Brain microvascular endothelial cell (primary cell): ENCODE results near the gene ITGB2.

Source experiments
- DNase-seq: peaks from one replicate; pipeline ENCODE4 v3.0.0-alpha.2; 2020
- H3K27ac ChIP-seq: fragments of 250-450 bp; sonication (Bioruptor Pico); 2 replicates; pipeline ENCODE4 v1.5.1; 2020; ENCODE audit warnings: mild to moderate bottlenecking, moderate library complexity
- H3K27me3 ChIP-seq: fragments of 250-450 bp; sonication (Bioruptor Pico); replicated peaks from 2 replicates; pipeline ENCODE4 v1.5.1; 2020; ENCODE audit warnings: mild to moderate bottlenecking
- H3K36me3 ChIP-seq: fragments of 250-450 bp; sonication (Bioruptor Pico); replicated peaks from 2 replicates; pipeline ENCODE4 v1.5.1; 2020; ENCODE audit warnings: mild to moderate bottlenecking
- H3K4me3 ChIP-seq: 2 replicates; pipeline ENCODE4 v1.5.1; 2011; ENCODE audit warnings: low read depth, mild to moderate bottlenecking, control low read depth, low read length, moderate library complexity
- in situ Hi-C: cut with HindIII; loops from 2 replicates; pipeline ENCODE4 v1.10.0; 2017; ENCODE audit warnings: low sequenced_read_pairs, low pct_ligation_motif_present
- TF ChIP-seq, protein P1 (sequence below): IDR thresholded peaks from 2 replicates; pipeline ENCODE4 v1.5.1; 2011; ENCODE audit warnings: low read depth, mild to moderate bottlenecking, moderate library complexity, low read length, control low read depth, inconsistent platforms; ENCODE audit errors: missing control alignments

ITGB2 gene

DNA sequence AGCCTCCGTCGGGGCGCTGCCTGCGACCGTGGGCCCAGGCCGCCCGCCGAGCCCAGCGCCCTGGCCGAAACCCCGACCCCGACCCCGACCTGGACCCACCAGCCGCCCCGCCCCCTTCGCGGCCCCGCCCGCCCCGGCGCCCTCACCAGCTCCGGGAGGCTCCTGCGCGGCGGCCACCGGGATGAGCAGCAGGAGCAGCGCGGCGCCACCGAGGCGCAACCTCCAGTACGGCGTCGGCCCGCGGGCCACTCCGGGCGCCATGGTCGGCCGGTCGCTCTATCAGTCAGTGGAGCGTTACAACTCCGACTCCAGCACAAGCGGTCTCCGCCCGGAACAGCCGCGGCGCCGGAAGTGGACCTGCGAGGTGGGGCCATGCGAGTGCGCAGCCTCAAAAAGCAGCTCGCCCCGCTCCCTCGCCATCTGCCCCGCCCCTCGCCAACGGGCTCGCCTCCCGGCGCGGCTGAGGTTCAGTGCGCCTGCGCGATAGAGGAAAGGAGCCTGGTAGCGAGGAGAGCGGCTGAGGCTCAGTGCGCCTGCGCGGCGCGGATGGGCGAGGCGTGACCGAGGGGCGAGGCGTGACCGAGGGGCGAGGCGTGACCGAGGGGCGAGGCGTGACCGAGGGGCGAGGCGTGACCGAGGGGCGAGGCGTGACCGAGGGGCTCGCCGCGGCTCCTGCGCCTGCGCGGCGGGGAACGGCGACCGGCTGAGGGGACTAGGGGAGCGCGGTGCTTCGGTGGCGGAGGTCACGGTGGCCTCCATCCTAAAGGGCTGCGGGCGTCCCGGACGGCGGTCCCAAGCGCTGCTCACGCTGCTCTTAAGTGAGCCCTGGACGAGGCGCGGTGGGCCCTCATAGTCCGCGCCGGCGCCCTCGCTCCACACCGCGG, 47.1 kb downstream of the ITGB2 start, which contains the start of gene PTTG1IP:
Gene PTTG1IP, minus strand, starts transcription at position 335 of the 884 bp plus-strand sequence. Its CDS starts 74 bp downstream, at position 261.
- Histone ChIP-seq H3K27ac (peak within 1 kb of the TSS; percentile 4), H3K36me3 (no peaks in the 10 kb centered on the region), H3K27me3 (no peaks in the 10 kb centered on the region), H3K4me3 (peak within 1 kb of the TSS; percentile 79)
- in situ Hi-C loops, result no loop called here
- TF ChIP-seq, protein P1, sequence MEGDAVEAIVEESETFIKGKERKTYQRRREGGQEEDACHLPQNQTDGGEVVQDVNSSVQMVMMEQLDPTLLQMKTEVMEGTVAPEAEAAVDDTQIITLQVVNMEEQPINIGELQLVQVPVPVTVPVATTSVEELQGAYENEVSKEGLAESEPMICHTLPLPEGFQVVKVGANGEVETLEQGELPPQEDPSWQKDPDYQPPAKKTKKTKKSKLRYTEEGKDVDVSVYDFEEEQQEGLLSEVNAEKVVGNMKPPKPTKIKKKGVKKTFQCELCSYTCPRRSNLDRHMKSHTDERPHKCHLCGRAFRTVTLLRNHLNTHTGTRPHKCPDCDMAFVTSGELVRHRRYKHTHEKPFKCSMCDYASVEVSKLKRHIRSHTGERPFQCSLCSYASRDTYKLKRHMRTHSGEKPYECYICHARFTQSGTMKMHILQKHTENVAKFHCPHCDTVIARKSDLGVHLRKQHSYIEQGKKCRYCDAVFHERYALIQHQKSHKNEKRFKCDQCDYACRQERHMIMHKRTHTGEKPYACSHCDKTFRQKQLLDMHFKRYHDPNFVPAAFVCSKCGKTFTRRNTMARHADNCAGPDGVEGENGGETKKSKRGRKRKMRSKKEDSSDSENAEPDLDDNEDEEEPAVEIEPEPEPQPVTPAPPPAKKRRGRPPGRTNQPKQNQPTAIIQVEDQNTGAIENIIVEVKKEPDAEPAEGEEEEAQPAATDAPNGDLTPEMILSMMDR, result no peak
- peak; percentile 92 for DNase-seq

DNA sequence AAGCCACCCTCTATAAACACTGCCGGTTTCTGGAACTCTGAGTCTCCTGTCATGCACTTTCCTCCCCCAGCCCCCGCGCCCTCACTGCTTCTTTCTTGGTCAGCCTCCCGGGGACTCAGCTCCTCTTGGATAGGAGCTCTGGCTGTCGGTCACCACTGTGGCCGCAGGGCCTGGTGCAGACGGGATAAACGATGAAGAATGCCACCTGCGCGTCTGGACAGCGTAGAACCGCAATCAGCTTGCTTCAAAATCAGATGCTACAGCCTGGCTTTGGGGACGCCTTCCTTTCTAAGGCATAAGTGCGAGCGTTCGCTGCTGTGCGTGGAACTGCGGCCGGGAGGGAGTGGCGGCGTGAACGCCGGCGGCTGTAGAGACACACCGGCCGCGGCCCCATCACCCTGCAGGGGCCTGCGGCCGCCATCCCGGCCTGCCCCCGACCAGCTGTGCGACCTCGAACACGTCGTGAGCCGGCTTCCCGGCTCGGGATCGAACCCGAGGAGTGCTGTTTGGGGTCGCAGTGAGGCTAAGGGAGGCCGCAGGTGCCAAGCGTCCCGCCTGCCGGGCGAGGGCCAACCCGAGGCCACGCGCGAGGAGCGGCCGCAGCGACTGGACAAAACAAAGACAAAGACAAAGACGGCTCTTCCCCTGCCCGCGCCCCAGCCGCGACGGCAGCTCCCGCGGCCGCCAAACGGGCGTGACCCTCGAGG, 47.9 kb downstream of the ITGB2 start:
- Histone ChIP-seq H3K27ac (peak overlapping the region; percentile 4), H3K4me3 (peak overlapping the region; percentile 79), H3K36me3 (no peaks in the 10 kb centered on the region), H3K27me3 (no peaks in the 10 kb centered on the region)
- TF ChIP-seq, protein P1, result no peak
- in situ Hi-C loops, result no loop called here
- DNase-seq, result peak; percentile 28

DNA sequence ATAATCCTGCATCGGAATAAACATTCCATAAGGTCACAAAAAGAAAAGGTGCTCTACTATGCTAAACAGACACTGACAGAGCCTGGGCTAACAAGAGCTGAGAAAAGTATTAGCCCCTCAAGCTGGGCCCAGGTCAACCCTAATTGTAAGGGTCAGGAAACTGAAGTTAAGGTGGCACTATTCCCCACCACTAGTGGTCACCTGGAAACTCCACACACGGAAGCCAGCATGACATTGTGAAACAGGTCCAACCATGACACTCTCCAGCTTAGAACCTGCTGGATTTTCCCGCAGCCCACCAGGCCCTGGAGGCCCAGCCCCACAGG, 48.4 kb downstream of the ITGB2 start:
- TF ChIP-seq, protein P1, result no peak
- peak overlapping the region; percentile 79 for H3K4me3 ChIP-seq
- H3K27me3 ChIP-seq, result no peaks in the 10 kb centered on the region
- no peak for DNase-seq
- no peaks in the 10 kb centered on the region for H3K36me3 ChIP-seq
- in situ Hi-C loops, result no loop called here
- peak overlapping the region; percentile 18 for H3K27ac ChIP-seq

DNA sequence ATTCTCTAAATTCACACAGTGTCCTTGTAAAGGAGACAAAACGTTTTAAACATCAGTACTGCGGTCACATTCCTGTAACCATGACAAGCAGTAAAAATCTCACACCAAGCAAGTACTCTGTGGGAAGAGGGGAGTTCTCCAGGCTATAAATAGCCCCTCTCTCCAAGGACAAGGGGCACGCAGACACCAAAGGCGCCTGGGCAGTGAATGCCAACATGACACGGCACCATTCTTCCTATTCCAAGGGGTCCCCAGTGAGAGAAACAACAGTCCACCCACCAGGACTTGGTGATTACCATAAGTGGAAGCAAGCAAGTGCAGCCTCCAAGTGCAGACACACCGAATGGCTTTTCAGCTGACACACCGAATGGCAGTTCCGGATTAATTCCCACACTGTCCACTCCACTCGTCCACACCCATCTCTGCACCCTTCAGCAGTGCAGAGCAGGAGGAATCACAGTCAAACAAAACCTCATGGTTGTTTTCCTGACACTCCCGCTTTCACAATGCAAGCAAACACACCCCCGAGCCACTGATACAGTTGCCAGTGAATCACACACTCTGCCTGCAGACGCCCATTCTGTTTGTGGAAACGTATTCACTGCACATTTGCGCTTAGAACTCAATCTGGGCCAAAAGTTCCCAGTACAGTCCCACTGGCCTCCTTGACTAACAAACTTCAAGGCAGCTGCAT, 49.0 kb downstream of the ITGB2 start:
- peaks cover 2% of the 10 kb centered on the region for H3K36me3 ChIP-seq
- H3K27ac ChIP-seq, result peak overlapping the region; percentile 39
- TF ChIP-seq, protein P1, result no peak
- in situ Hi-C loops, result no loop called here
- peak; percentile 70 for DNase-seq
- no peaks in the 10 kb centered on the region for H3K27me3 ChIP-seq
- peak overlapping the region; percentile 79 for H3K4me3 ChIP-seq

DNA sequence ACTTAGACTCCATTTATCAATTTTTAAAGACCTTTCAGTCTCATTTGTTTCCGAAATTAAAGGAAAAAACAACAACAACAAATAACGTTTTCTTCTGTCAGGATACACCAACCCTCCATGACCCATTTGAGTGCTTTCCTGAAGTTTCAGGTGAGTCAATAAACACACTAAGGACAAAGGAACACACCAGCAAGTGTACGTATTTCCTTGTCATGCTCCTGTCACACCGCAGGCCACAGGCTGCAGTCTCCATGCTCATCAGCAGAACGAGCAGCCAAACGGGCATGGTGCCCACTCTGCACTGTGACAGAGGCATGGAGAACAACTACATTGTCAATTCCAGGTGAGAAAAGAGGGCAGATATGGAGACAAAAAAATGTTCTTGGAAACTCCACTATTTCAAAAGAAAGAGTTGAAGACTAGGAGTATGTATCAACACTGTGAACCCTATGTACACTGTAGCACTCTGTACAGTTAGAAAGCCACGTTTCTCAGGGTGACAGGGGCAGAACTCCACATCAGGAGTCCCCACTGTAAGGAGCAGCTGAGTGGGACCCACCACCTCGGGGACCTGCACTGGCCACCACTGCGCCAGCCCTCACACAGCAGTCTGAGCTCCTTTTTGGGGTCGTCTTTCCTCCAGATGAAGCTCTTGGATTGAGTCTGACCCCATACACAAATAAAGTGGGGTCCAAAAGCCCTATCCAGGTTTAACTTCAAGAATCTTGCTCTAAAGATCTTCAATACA, 49.8 kb downstream of the ITGB2 start:
- DNase-seq, result no peak
- TF ChIP-seq, protein P1, result no peak
- H3K36me3 ChIP-seq, result peaks cover 2% of the 10 kb centered on the region
- in situ Hi-C loops, result no loop called here
- H3K4me3 ChIP-seq, result no peak overlapping the region
- H3K27ac ChIP-seq, result peak overlapping the region; percentile 87
- H3K27me3 ChIP-seq, result no peaks in the 10 kb centered on the region
